ENCODE data around the gene SMYD3. TPM values are rescaled to one million over a fixed set of nuclear protein-coding genes. Genes with fewer than 3 reads are reported as not detected.

Gene SMYD3
- total and polyA plus RNA-seq, 2 of the 13 experiments (the other 11 are each of a cell fraction or from before 2014, with no cell fraction given): 27.7 to 35.8 TPM

DNA sequence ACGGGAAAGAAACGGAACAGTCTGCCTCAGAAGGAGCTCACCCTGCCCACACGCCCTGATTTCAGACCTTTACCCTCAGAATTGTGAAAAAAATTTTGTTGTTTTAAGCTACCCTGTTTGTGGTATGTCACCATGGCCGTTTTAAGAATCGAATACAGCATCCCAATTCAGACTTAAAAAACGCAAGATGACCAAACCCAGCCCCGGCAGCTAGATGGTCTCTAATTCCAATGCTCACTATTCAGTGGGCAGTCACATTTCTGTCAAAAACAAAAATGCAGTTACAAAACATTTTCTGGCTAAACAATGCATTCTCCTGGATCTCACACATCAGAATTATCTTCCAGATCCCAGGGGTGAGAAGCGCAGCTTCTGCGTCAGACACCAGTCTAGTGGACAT, 527.5 kb downstream of the SMYD3 start (continued):
- TF ChIP-seq AHDC1 (CRISPR knock-in tag; IDR thresholded peaks at IDR 0.05; ENCODE audit: borderline replicate concordance): no peak
- TF ChIP-seq MEF2D (CRISPR knock-in tag; IDR thresholded peaks at IDR 0.05): no peak
- no peak for TF ChIP-seq ELF4 (CRISPR knock-in tag; IDR thresholded peaks at IDR 0.05; ENCODE audit: borderline replicate concordance)
- TF ChIP-seq CREB1 (IDR thresholded peaks at IDR 0.05): no peak
- TF ChIP-seq CREB1 (CRISPR knock-in tag; IDR thresholded peaks at IDR 0.05): no peak
- TF ChIP-seq MIXL1 (CRISPR knock-in tag; IDR thresholded peaks at IDR 0.05): no peak
- TF ChIP-seq XBP1 (CRISPR knock-in tag; IDR thresholded peaks at IDR 0.05): no peak
- no peak for TF ChIP-seq NCOA1 (CRISPR knock-in tag; IDR thresholded peaks at IDR 0.05)
- TF ChIP-seq, protein P1, sequence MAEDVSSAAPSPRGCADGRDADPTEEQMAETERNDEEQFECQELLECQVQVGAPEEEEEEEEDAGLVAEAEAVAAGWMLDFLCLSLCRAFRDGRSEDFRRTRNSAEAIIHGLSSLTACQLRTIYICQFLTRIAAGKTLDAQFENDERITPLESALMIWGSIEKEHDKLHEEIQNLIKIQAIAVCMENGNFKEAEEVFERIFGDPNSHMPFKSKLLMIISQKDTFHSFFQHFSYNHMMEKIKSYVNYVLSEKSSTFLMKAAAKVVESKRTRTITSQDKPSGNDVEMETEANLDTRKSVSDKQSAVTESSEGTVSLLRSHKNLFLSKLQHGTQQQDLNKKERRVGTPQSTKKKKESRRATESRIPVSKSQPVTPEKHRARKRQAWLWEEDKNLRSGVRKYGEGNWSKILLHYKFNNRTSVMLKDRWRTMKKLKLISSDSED (CRISPR knock-in tag; IDR thresholded peaks at IDR 0.05): no peak
- no peak for TF ChIP-seq HNRNPUL1 (IDR thresholded peaks at IDR 0.05; ENCODE audit: low read depth, low read length)
